GM15510 (cell line): Measurements from ENCODE around the gene ZNF276.

Experiments used
- POLR2A ChIP-seq: IDR thresholded peaks from 3 replicates; pipeline ENCODE4 v1.6.1; 2011; ENCODE audit warnings: borderline replicate concordance; ENCODE audit not compliant: insufficient read length; ENCODE audit errors: extremely low read depth

ZNF276 gene

GRCh38 chr16:89737341-89738071 lies 16.2 kb downstream of the ZNF276 start:
- no peak for TF ChIP-seq POLR2A

- TF ChIP-seq POLR2A = no peak
Measured at GRCh38 chr16:89738072-89738377, 16.7 kb downstream of the ZNF276 start.

- no peak for TF ChIP-seq POLR2A
Measured at GRCh38 chr16:89738538-89739317, 17.4 kb downstream of the ZNF276 start.

- peak; percentile 8 for TF ChIP-seq POLR2A
Measured at GRCh38 chr16:89739383-89739782, 18.0 kb downstream of the ZNF276 start.

GRCh38 chr16:89741342-89742014 lies 20.1 kb downstream of the ZNF276 start:
- no peak for TF ChIP-seq POLR2A

GRCh38 chr16:89742948-89743347 lies 21.6 kb downstream of the ZNF276 start:
- no peak for TF ChIP-seq POLR2A

- no peak for TF ChIP-seq POLR2A
Measured at GRCh38 chr16:89744813-89745212, 23.5 kb downstream of the ZNF276 start.

GRCh38 chr16:89746043-89746442 lies 24.7 kb downstream of the ZNF276 start:
- no peak for TF ChIP-seq POLR2A

- no peak for TF ChIP-seq POLR2A
Measured at GRCh38 chr16:89748076-89748475, 26.7 kb downstream of the ZNF276 start.

GRCh38 chr16:89748921-89749320 lies 27.6 kb downstream of the ZNF276 start:
- no peak for TF ChIP-seq POLR2A

- TF ChIP-seq POLR2A = no peak
Measured at GRCh38 chr16:89749637-89750036, 28.3 kb downstream of the ZNF276 start.

- no peak for TF ChIP-seq POLR2A
Measured at GRCh38 chr16:89759746-89760340, 38.5 kb downstream of the ZNF276 start.

- no peak for TF ChIP-seq POLR2A
Measured at GRCh38 chr16:89761304-89761922, 40.1 kb downstream of the ZNF276 start.

GRCh38 chr16:89764711-89765201 lies 43.4 kb downstream of the ZNF276 start:
- TF ChIP-seq POLR2A = peak; percentile 34
